COLO668 (cell line): Measurements from ENCODE around the gene NDUFS1.
"Not testable (repeated sequence)": the region's sequence is repeated elsewhere in the genome, so short reads cannot be mapped to it uniquely, and the experiment has no call there.

Experiments
- DNase-seq: peaks from one replicate; lab custom pipeline; 2025; ENCODE audit not compliant: unreplicated experiment; lab: John Stamatoyannopoulos, UW

NDUFS1 gene

GRCh38 chr2:206105541-206105940 lies 53.7 kb downstream of the NDUFS1 start:
- no peak for DNase-seq

- DNase-seq, result no peak
These were observed 54.2 kb downstream of the NDUFS1 start for GRCh38 chr2:206105038-206105437.

GRCh38 chr2:206098872-206099271 lies 60.4 kb downstream of the NDUFS1 start:
- DNase-seq, result not testable (repeated sequence)

GRCh38 chr2:206098471-206098870 lies 60.8 kb downstream of the NDUFS1 start:
- DNase-seq, result no peak

- DNase-seq, result no peak
These were observed 62.4 kb downstream of the NDUFS1 start for GRCh38 chr2:206096876-206097275.

GRCh38 chr2:206095536-206096332 lies 63.5 kb downstream of the NDUFS1 start:
- DNase-seq, result no peak

GRCh38 chr2:206092297-206092696 lies 66.9 kb downstream of the NDUFS1 start:
- no peak for DNase-seq

- no peak for DNase-seq
These were observed 71.0 kb downstream of the NDUFS1 start for GRCh38 chr2:206088248-206088647.

GRCh38 chr2:206086716-206087350 lies 72.4 kb downstream of the NDUFS1 start:
- no peak for DNase-seq

GRCh38 chr2:206085742-206086445 lies 73.3 kb downstream of the NDUFS1 start, which contains the start of gene INO80D:
Gene INO80D (minus strand): TSS chr2:206086174. CDS start chr2:206063016, 23,158 bp downstream.
- peak; percentile 81 for DNase-seq

- peak; percentile 53 for DNase-seq
These were observed 74.1 kb downstream of the NDUFS1 start for GRCh38 chr2:206084870-206085741.

GRCh38 chr2:206084439-206084869 lies 74.8 kb downstream of the NDUFS1 start:
- peak; percentile 38 for DNase-seq

- peak; percentile 21 for DNase-seq
These were observed 75.4 kb downstream of the NDUFS1 start for GRCh38 chr2:206083602-206084438.

- DNase-seq, result no peak
These were observed 76.9 kb downstream of the NDUFS1 start for GRCh38 chr2:206082298-206082843.

GRCh38 chr2:206080927-206081326 lies 78.3 kb downstream of the NDUFS1 start:
- no peak for DNase-seq

- DNase-seq, result peak; percentile 7
These were observed 79.4 kb downstream of the NDUFS1 start for GRCh38 chr2:206079699-206080465.

- DNase-seq, result not testable (repeated sequence)
These were observed 81.4 kb downstream of the NDUFS1 start for GRCh38 chr2:206077879-206078278.

- DNase-seq, result no peak
These were observed 84.1 kb downstream of the NDUFS1 start for GRCh38 chr2:206075113-206075512.

GRCh38 chr2:206071807-206072206 lies 87.4 kb downstream of the NDUFS1 start:
- no peak for DNase-seq
